ENCODE data around the gene POT1. TPM values are rescaled to one million over a fixed set of nuclear protein-coding genes. Genes with fewer than 3 reads are reported as not detected.

POT1 gene
- total and polyA plus RNA-seq, 2 of the 13 experiments (the other 11 are each of a cell fraction or from before 2014, with no cell fraction given) = 21.7 to 23.4 TPM

GRCh38 chr7:124924906-124925305 is 4.7 kb downstream of the POT1 start:
- no peak overlapping the region for H3K4me3 ChIP-seq (replicated peaks in 1 of 3; ENCODE audit: insufficient read depth in 1 of 3, low read depth in 2 of 3, low read length in 3 of 3)
- ChIA-PET POLR2A (no interaction called here), CTCF (ENCODE audit: low intra/inter-chr PET ratio, low total read pairs) (no interaction called here)
- H3K4me1 ChIP-seq (ENCODE audit: insufficient read depth, low read length) = peaks cover 20% of the 10 kb centered on the region
- in situ Hi-C loops (cut with HindIII; ENCODE audit: extremely low pct_ligation_motif_present, low pct_unique_long_range_greater_than_20kb) (no loop called here), intact Hi-C loops (cut with micrococcal nuclease; ENCODE audit: unreplicated experiment) (no loop called here)
- 0 out of 5 replicates have a peak, but pooled peaks cover 0 to 6% of the 10 kb centered on the region in 2 experiments for H3K36me3 ChIP-seq (replicated peaks in 1 of 2; ENCODE audit: control insufficient read depth in 1 of 2, insufficient read depth in 2 of 2, low read length in 2 of 2)
- H3K79me2 ChIP-seq (ENCODE audit: insufficient read depth, low read length) = peaks cover 61% of the 10 kb centered on the region
- ATAC-seq = no peak
- H3K27ac ChIP-seq (ENCODE audit: extremely low read length, insufficient read depth, low read length) = no peak overlapping the region
- no peaks in the 10 kb centered on the region; a peak in 1 of 5 replicates for H3K27me3 ChIP-seq (ENCODE audit: control insufficient read depth in 1 of 2, insufficient read depth in 2 of 2, low read length in 2 of 2)
- TF ChIP-seq FOXA3 (CRISPR knock-in tag; IDR thresholded peaks at IDR 0.05) (no peak), ZFP91 (CRISPR knock-in tag; IDR thresholded peaks at IDR 0.05; ENCODE audit: borderline replicate concordance) (no peak), GTF3A (CRISPR knock-in tag; conservative IDR thresholded peaks at IDR 0.05) (no peak), KLF15 (CRISPR knock-in tag; IDR thresholded peaks at IDR 0.05; ENCODE audit: borderline replicate concordance) (no peak), TCF7 (IDR thresholded peaks at IDR 0.05; ENCODE audit: low read depth) (no peak), ZNF432 (CRISPR knock-in tag; IDR thresholded peaks at IDR 0.05; ENCODE audit: borderline replicate concordance) (no peak), STAG1 (CRISPR knock-in tag; IDR thresholded peaks at IDR 0.05) (no peak), ZNF451 (CRISPR knock-in tag; IDR thresholded peaks at IDR 0.05) (no peak), ZNF563 (CRISPR knock-in tag; IDR thresholded peaks at IDR 0.05) (no peak), HES4 (CRISPR knock-in tag; IDR thresholded peaks at IDR 0.05; ENCODE audit: borderline replicate concordance) (no peak), THAP11 (CRISPR knock-in tag; IDR thresholded peaks at IDR 0.05) (no peak), IRF2 (CRISPR knock-in tag; IDR thresholded peaks at IDR 0.05) (no peak), ZMAT5 (CRISPR knock-in tag; IDR thresholded peaks at IDR 0.05; ENCODE audit: borderline replicate concordance, low read depth) (no peak)
- TF ChIP-seq, protein P1, sequence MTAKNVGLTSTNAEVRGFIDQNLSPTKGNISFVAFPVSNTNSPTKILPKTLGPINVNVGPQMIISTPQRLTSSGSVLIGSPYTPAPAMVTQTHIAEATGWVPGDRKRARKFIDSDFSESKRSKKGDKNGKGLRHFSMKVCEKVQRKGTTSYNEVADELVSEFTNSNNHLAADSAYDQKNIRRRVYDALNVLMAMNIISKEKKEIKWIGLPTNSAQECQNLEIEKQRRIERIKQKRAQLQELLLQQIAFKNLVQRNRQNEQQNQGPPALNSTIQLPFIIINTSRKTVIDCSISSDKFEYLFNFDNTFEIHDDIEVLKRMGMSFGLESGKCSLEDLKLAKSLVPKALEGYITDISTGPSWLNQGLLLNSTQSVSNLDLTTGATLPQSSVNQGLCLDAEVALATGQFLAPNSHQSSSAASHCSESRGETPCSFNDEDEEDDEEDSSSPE (CRISPR knock-in tag; IDR thresholded peaks at IDR 0.05) = no peak
- DNase-seq (ENCODE audit: low spot score) = no peak
- H3K9me3 ChIP-seq (ENCODE audit: low read length) = no peaks in the 10 kb centered on the region
- H3K9ac ChIP-seq (ENCODE audit: insufficient read depth, low read depth, low read length) = no peak overlapping the region
- no TSS peak for BruUV-seq (replicated peaks)
- no peak overlapping the region for H3K4me2 ChIP-seq (ENCODE audit: low read depth, low read length)
- no peak overlapping the region for H2AFZ ChIP-seq (ENCODE audit: low read length)
- H4K20me1 ChIP-seq (ENCODE audit: insufficient read depth, low read length) = no peaks in the 10 kb centered on the region
- no peak for FAIRE-seq

Data from HepG2 (cell line).